GM19023 (cell line): Measurements from ENCODE around the gene GABBR1.
"Not testable (repeated sequence)": the region's sequence is repeated elsewhere in the genome, so short reads cannot be mapped to it uniquely, and the experiment has no call there.

Experiments
- ATAC-seq: cut with Tn5 transposase; IDR thresholded peaks from one replicate; pipeline ENCODE4 v1.9.1; 2021; ENCODE audit warnings: mild to moderate bottlenecking, moderate library complexity; ENCODE audit not compliant: unreplicated experiment

Gene GABBR1

DNA sequence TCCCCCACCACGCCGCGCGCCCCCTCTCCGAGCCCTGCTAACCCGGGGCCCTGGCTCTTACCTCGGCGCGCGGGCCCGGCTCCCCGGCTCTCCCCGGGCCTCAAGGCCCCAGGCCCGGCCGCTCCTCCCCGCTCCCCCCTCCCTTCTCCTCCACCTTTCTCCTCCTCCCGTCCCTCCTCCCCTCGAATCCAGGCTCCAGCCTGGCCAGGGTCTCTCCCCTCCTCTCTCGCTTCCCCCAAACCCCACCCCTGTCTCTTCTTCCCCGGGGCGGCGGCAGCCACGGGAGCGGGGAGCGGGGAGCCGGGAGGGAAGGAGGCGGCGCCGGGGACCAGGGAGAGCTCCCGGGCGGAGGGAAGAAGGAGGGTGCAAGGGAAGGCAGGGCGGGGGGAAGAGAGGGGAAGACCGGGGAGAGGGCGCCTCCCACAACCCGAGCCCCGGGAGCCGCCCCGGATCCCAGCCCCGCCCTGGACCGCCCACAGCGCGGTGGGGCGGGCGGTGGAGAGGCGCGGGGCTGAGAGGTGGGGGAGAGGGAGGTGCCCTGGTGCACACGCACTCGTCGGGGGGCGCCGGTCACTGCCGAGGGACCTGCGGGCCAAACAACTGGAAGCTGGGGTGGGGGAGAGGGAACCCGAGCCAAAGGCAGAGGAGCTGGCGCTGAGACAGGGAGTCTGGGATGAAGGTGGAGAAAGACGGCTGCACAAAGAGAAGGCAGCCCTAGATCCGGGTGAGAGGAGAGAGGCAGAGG, at the start of gene GABBR1:
Gene GABBR1 (minus strand): TSS at position 395 of the 745 bp plus-strand sequence. CDS start 798 bp downstream, outside the sequence.
- peak; percentile 80 for ATAC-seq

DNA sequence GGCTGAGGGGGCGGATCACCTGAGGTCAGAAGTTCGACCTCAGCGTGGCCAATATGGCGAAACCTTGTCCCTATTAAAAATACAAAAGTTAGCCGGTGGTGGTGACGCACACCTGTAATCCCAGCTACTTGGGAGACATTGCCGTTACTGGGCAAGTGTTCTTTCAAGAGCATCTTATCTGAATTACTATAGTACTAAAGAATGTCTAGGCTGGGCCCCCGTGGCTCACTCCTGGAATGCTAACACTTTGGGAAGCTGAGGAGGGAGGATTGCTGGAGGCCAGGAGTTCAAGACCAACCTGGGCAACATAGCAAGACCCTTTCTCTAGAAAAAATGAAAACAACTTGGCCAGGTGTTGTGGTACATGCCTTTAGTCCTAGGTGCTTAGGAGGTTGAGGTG, 48.8 kb upstream of the GABBR1 start:
- ATAC-seq = no peak

GRCh38 chr6:29680904-29681303, 47.9 kb upstream of the GABBR1 start, which contains the start of gene ZFP57:
Gene ZFP57 (minus strand): TSS chr6:29681152. CDS start chr6:29677003, 4,149 bp downstream.
- no peak for ATAC-seq

GRCh38 chr6:29680416-29680815, 47.4 kb upstream of the GABBR1 start:
- ATAC-seq = no peak

DNA sequence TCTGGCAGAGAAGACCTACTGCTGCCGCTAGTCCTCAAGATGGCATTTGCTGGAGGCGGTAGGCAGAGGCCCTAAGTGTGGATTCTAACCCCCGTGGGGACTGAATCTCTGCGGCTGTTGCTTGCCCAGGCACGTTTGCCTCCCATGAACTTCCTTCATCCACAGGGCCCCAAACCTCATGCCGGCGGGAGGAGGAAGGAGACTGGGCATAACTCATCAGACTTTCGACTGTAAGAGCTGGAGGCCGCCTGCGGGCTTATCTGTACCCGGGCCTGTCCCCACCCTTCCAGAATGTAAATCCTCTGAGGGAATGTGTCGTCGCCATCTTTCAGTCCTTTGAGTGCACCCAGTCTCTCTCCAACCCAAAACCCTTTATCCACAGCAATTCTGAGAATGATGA, 47.0 kb upstream of the GABBR1 start:
- ATAC-seq = no peak

DNA sequence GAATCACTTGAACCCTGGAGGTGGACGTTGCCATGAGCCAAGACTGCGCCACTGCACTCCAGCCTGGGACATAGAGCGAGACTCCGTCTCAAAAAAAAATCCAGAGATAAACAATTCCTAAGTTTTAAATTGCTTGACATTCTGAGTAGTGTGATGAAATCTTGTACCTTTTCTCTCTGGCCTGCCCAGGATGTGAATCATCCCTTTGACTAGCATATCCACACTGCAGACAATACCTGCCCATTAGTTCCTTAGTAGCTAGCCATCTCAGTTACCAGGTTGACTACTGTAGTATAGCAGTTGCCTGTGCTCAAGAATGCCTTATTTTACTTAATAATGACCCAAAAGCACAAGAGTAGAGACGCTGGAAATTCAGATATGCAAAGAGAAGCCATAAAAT, 45.1 kb upstream of the GABBR1 start:
- no peak for ATAC-seq

GRCh38 chr6:29676981-29677601, 44.1 kb upstream of the GABBR1 start:
- no peak for ATAC-seq

DNA sequence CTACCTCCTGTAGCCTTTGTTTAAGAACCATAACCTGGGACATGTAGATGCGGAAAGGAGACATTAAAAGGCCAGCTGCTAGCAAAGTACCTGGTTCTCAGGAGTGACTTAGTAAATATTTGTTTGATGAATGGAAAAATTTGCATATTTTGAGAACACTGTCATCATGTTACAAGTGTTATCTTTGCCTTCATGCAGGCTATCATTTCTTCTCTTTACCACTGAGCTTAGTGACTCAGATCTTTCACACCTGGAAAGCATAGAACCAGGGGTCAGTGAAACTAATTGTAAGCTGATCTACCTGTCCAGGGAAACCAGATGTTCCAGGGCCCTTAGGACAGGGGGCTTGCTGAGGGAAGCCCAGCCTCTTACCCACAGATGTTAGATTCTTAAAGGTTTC, 42.6 kb upstream of the GABBR1 start:
- no peak for ATAC-seq

DNA sequence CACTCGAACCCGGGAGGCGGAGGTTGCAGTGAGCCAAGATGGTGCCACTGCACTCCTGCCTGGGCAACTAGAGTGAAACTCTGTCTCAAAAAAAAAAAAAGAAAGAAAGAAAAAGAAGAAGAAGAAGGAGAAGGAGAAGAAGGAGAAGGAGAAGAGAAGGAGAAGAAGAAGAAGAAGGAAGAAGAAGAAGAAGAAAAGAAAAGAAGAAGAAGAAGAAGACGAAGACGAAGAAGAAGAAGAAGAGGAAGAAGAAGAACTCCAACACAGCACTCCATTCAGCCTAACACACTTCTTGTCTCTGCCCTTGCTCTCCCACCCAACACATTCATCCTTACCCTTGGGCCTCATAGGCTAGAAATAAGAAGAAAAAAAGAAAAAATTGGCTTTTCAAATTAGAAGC, 41.0 kb upstream of the GABBR1 start:
- ATAC-seq = no peak

GRCh38 chr6:29673161-29673560, 40.2 kb upstream of the GABBR1 start:
- ATAC-seq = no peak

GRCh38 chr6:29672116-29672515, 39.1 kb upstream of the GABBR1 start:
- ATAC-seq = not testable (repeated sequence)

DNA sequence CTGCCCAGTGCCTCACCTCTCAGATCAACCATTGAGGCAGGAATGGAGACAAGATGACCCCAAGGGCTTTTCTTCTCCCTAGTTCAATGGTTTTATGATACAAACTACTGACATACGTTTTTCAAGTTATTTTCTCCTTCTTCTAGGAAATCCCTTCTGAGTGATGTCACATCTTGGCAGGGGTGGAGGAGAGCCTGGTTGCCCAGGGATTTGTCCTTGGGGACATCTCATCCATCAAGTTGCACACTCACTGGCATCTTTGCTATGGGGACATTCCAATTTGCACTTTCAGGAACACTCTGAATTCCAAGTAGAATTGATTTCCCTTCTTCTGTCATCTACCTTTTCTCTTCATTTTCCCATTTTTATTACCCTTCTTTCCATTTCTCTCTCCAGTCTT, 38.0 kb upstream of the GABBR1 start:
- ATAC-seq = no peak

- no peak for ATAC-seq
Measured at GRCh38 chr6:29667158-29667557, 34.2 kb upstream of the GABBR1 start.

DNA sequence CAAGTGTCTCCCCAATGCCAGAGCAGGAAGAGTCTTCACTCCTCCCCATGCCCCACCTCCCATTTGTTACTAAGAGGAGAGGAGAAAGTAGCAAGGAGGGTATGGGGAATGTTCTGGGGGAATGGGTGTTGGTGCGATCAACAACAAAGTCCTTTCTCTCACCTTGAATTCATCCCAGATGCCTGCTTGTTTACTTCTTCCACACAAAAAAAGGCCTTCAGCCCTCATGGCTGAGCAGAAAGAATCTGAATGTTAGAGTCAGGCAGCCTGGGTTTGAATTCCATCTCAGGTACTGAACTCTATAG, 33.8 kb upstream of the GABBR1 start:
- no peak for ATAC-seq

DNA sequence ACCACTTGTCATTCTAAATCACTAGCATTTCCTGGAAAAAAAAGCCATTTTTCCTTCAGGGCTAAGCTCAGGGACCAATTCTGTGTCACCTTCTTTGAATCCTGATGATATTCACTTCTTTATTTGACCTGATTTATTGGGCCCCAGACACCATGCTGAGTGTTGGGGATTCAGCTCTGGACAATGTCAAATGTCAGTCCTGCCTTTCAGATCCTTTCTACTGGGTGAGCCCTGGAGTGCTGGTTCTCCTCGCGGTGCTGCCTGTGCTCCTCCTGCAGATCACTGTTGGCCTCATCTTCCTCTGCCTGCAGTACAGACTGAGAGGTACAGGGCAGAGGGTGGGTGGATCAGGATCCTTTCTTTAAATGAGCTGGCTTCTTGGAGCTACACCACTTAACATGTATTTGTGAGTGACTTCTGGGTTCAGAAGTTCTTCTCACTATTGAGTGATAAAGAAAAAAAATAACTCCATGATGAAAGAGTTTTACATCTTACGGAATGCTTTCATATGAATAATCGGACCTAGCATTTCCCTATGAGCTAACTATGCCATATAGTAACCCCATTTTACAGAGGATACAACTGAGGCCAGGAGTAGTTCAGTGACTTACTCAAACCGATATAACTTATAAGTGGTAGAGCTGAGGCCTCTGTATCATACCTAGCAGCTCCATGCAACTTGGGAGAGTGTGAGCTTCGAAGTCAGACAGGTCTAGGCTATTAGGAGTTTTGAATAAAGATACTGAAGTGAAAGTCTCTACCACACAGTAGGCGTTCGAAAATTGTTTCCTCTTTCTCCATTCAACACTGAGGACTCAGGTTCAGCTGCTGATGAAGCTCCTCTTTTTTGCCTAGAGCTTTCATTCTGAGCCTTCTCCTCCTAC, 33.2 kb upstream of the GABBR1 start:
- no peak for ATAC-seq

DNA sequence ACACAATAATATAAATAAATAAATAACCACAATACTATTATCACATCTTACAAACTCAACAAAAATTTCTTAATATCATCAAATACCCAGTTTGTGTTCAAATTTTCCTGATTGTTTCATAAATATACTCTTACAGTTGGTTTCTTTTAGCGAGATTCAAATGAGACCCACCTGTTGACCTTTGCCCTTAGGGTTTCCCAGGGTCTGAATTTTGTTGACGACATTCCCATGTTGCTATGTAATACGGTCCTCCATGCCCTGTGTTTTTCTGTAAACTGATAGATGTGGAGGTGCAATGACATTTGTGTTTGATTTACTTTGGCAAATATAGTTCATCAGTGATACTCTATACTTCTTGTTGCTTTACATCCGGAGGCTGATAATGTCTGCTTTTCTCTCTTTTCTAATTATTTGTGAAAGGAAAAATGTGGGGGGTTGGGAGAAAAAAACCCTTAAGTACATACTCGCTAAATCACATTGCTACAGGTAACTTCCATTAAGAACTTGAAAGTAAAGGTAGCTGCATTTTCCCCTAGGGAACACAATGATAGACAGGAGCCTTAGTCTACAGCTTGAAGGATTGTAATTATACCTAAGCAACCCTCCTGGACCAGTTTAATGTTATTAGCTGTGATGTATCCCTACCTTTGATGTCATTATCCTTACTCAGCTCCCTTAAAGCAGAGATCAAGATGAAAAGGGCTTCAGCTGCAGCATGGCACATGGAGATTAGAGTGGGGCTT, 30.5 kb upstream of the GABBR1 start:
- ATAC-seq = no peak

- ATAC-seq = not testable (repeated sequence)
Measured at GRCh38 chr6:29661502-29662141, 28.6 kb upstream of the GABBR1 start.

DNA sequence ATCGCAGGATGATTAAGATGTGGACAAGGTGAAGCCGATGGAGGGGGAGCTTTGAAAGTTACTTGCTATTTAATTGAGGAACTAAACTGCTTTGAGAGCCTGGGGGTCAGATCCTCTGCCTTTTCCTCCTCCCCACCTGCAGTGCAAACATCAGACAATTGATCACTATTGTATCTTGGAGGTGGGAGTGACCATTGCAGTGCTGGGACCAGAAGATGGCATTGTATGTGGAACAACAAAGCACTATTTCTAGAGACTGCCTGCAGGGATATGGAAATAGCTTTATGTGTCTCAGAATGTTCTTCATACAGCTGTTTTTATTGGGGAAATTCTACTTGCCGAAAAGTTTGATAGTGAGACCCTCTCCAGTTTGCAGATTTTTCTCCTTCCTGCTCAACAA, 28.1 kb upstream of the GABBR1 start:
- no peak for ATAC-seq

GRCh38 chr6:29656798-29657197, 23.8 kb upstream of the GABBR1 start, which contains the start of gene MOG:
Gene MOG (plus strand): TSS chr6:29657092. CDS start chr6:29657210, 118 bp downstream.
- ATAC-seq = no peak

- ATAC-seq = no peak
Measured at GRCh38 chr6:29656157-29656556, 23.2 kb upstream of the GABBR1 start.
